Measurements from ENCODE around the gene TDRD6.

DNA sequence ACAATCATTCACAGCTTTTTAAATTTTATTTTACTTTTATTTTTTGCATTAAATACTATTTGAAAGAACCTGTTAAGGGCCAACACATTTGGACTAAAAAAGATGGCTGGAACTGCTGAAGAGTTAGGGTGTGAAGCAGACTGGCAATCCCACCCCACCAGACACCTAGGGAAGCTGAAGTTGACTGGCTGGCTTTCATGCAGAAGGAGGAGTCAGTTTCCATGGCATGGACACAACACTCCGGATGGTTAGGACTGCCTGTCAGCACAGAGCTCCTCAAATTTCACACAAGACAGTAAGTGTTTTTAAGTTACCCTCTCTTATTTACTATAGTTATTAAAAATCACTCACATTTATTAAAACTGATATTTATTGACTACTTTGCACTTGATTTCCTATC lies 59.0 kb downstream of the TDRD6 start, which contains the start of gene ANKRD66:
- TF ChIP-seq, protein P1, sequence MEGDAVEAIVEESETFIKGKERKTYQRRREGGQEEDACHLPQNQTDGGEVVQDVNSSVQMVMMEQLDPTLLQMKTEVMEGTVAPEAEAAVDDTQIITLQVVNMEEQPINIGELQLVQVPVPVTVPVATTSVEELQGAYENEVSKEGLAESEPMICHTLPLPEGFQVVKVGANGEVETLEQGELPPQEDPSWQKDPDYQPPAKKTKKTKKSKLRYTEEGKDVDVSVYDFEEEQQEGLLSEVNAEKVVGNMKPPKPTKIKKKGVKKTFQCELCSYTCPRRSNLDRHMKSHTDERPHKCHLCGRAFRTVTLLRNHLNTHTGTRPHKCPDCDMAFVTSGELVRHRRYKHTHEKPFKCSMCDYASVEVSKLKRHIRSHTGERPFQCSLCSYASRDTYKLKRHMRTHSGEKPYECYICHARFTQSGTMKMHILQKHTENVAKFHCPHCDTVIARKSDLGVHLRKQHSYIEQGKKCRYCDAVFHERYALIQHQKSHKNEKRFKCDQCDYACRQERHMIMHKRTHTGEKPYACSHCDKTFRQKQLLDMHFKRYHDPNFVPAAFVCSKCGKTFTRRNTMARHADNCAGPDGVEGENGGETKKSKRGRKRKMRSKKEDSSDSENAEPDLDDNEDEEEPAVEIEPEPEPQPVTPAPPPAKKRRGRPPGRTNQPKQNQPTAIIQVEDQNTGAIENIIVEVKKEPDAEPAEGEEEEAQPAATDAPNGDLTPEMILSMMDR (conservative IDR thresholded peaks at IDR 0.05; ENCODE audit: low read depth, low read length), result no peak
- no peak for TF ChIP-seq EZH2phosphoT487 (IDR thresholded peaks at IDR 0.05; ENCODE audit: borderline replicate concordance, low read length)

Data from PC-3 (cell line).